ENCODE measurements around the gene ARX. TPM values are rescaled to one million over a fixed set of nuclear protein-coding genes. Genes with fewer than 3 reads are reported as not detected.

The ARX gene
- total RNA-seq, 1 experiment from 2014 or later: 0.24 TPM

GRCh38 chrX:25023908-25024307 is 8.1 kb upstream of the ARX start:
- H4K8ac ChIP-seq (replicated peaks; ENCODE audit: insufficient read length, low read depth, low read length): no peak overlapping the region
- Mint-ChIP-seq H3K27ac (no peak overlapping the region), H3K4me3 (no peak overlapping the region), H3K4me1 (peaks cover 64 to 72% of the 10 kb centered on the region in 2 experiments), H3K36me3 (ENCODE audit: insufficient read depth in 1 of 3, low read depth in 3 of 3) (no peaks in the 10 kb centered on the region), H3K9me3 (peaks cover 0 to 3% of the 10 kb centered on the region in 2 experiments; a peak in 2 of 5 replicates), H3K27me3 (ENCODE audit: low read depth) (peaks cover 73% of the 10 kb centered on the region)
- H4K20me1 ChIP-seq (ENCODE audit: control insufficient read depth, insufficient read depth, insufficient read length): no peaks in the 10 kb centered on the region
- H3T11ph ChIP-seq (ENCODE audit: low read length): no peak overlapping the region
- no peak overlapping the region for H2BK120ac ChIP-seq (ENCODE audit: low read depth, low read length, poor library complexity, severe bottlenecking)
- no peak overlapping the region for H3K14ac ChIP-seq (ENCODE audit: insufficient read depth, low read length)
- peaks cover 43% of the 10 kb centered on the region for H3K27me3 ChIP-seq (ENCODE audit: insufficient read depth, low read length)
- H2BK15ac ChIP-seq (ENCODE audit: low read depth, low read length): no peak overlapping the region
- TF ChIP-seq CTCF (conservative IDR thresholded peaks at IDR 0.05): no peak
- WGBS (ENCODE audit: extremely low coverage, insufficient read length, low lambda C conversion rate): no CpG with 5 or more reads among the region's 1 CpG
- H2BK5ac ChIP-seq (ENCODE audit: insufficient read length, low read length): no peak overlapping the region
- no peak overlapping the region for H2AK5ac ChIP-seq (ENCODE audit: insufficient read length, low read length)
- no peaks in the 10 kb centered on the region for H3K79me1 ChIP-seq (ENCODE audit: insufficient read depth, low read depth, low read length, poor library complexity, severe bottlenecking)
- no peak overlapping the region for H2BK20ac ChIP-seq (ENCODE audit: low read depth, low read length, poor library complexity, severe bottlenecking)
- no peak for DNase-seq
- no peaks in the 10 kb centered on the region for H3K9me3 ChIP-seq (ENCODE audit: control insufficient read depth, low read depth, low read length)
- H3K4me2 ChIP-seq (ENCODE audit: insufficient read depth, insufficient read length, low read length): no peak overlapping the region
- no peak overlapping the region for H3K27ac ChIP-seq (ENCODE audit: insufficient read length, low read depth, low read length)
- no peak overlapping the region for H3K18ac ChIP-seq (ENCODE audit: insufficient read length, low read depth, low read length)
- H2AFZ ChIP-seq (ENCODE audit: low read length): no peak overlapping the region
- H3K23me2 ChIP-seq (ENCODE audit: insufficient read length, low read depth, low read length, poor library complexity, severe bottlenecking): peaks cover 19% of the 10 kb centered on the region
- peaks cover 2% of the 10 kb centered on the region; the same call in 1 of the 2 replicates for H3K4me1 ChIP-seq (ENCODE audit: insufficient read depth, low read length)
- no peaks in the 10 kb centered on the region for H3K79me2 ChIP-seq (ENCODE audit: insufficient read depth, low read length)
- no peak overlapping the region for H3K23ac ChIP-seq (ENCODE audit: insufficient read length, low read depth, low read length)
- H4K5ac ChIP-seq (ENCODE audit: insufficient read length, low read depth, low read length): no peak overlapping the region
- no peak overlapping the region for H3K56ac ChIP-seq (ENCODE audit: insufficient read length, low read depth, low read length)
- H3K9ac ChIP-seq (ENCODE audit: extremely low read depth, insufficient read length, low read length): no peak overlapping the region
- no peak overlapping the region for H4K91ac ChIP-seq (ENCODE audit: insufficient read length, low read depth, low read length)
- H3K4ac ChIP-seq (ENCODE audit: low read depth, low read length): no peak overlapping the region
- no peak overlapping the region for H2BK12ac ChIP-seq (ENCODE audit: insufficient read length, low read depth, low read length)
